K562 (cell line): ENCODE data around the gene IGF2BP3. TPM values are rescaled to one million over a fixed set of nuclear protein-coding genes. Genes with fewer than 3 reads are reported as not detected.

Experiments used
- SP1 ChIP-seq: sonication (generic); formaldehyde crosslinking; IDR thresholded peaks from 2 replicates; pipeline ENCODE4 v1.8.1; 2022; ENCODE audit warnings: mild to moderate bottlenecking, missing genetic modification reagents
- polyA plus RNA-seq, 8 experiments: library from polyadenylated mRNA; depleted of rRNA in 4 of 8; stranded (reverse) in 5 of 8; unstranded in 3 of 8; fragments of >200 nt; fragmentation: Nextera tagmentation in 2 of 8; fragmentation: Illumina TruSeq in 1 of 8; extraction: Ambion mirVana in 2 of 8; extraction: Trizol in 1 of 8; gene quantifications; 2 replicates each; pipeline versions ENCODE4 v1.2.1 to v1.2.3, GENCODE V29; 2011 to 2014; ENCODE audit warnings: inconsistent platforms in 1 of 8, missing spikeins in 1 of 8
- total RNA-seq, 7 experiments: library from RNA; depleted of rRNA in 6 of 7; stranded (reverse); fragments of >200 nt in 6 of 7; fragmentation: Illumina TruSeq in 2 of 7; extraction: Trizol in 2 of 7; gene quantifications; 2 replicates each; pipeline versions ENCODE4 v1.2.1 to v1.2.3, GENCODE V29; 2011 to 2021; ENCODE audit warnings: low replicate concordance in 1 of 7
- TF ChIP-seq, protein P1 (sequence below), 2 experiments: fragments of 450-650 bp; IDR thresholded peaks; 2 replicates each; pipeline ENCODE4 v1.6.1; 2018; ENCODE audit warnings: mild to moderate bottlenecking in 2 of 2, low read depth in 1 of 2; ENCODE audit not compliant: partially characterized antibody in 2 of 2
- TF ChIP-seq, protein P2 (sequence below), 3 experiments: fragments of 200-800 bp in 1 of 3; fragments of 250-450 bp in 1 of 3; fragments of 450-650 bp in 1 of 3; sonication (Bioruptor Pico) in 1 of 3; sonication (Bioruptor generic) in 1 of 3; formaldehyde crosslinking in 1 of 3; IDR thresholded peaks; 2 replicates each; pipeline versions ENCODE4 v1.6.1 to v1.8.0; 2016 to 2022; ENCODE audit warnings: mild to moderate bottlenecking in 2 of 3, missing genetic modification characterization in 2 of 3, missing compliant biosample characterization in 1 of 3, moderate library complexity in 1 of 3

IGF2BP3 gene
- total and polyA plus RNA-seq, 9 of the 15 experiments (the other 6 are each of a cell fraction or from before 2014, with no cell fraction given): 8.4 to 88.1 (median 61.2) TPM

DNA sequence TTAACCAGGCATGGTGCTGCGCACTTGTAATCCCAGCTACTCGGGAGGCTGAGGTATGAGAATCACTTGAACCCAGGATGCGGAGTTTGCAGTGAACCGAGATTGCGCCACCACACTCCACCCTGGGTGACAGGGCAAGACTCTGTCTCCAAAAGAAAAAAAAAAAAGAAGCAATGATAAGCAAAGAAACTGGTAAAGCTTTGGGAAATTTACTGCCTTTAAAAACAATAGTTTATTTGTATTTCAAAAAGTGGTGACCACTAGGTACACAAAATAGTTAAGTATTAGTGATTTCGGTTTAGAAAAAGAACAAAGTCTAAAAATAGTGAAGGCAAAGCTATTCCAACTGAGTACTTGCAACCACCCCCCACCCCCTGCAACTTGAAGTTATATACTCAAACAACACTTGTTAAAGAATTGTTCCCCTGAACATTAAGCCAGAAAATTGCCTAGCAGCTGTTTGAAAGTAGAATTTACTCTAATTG lies 133.4 kb downstream of the IGF2BP3 start (continued):
- TF ChIP-seq, protein P1, sequence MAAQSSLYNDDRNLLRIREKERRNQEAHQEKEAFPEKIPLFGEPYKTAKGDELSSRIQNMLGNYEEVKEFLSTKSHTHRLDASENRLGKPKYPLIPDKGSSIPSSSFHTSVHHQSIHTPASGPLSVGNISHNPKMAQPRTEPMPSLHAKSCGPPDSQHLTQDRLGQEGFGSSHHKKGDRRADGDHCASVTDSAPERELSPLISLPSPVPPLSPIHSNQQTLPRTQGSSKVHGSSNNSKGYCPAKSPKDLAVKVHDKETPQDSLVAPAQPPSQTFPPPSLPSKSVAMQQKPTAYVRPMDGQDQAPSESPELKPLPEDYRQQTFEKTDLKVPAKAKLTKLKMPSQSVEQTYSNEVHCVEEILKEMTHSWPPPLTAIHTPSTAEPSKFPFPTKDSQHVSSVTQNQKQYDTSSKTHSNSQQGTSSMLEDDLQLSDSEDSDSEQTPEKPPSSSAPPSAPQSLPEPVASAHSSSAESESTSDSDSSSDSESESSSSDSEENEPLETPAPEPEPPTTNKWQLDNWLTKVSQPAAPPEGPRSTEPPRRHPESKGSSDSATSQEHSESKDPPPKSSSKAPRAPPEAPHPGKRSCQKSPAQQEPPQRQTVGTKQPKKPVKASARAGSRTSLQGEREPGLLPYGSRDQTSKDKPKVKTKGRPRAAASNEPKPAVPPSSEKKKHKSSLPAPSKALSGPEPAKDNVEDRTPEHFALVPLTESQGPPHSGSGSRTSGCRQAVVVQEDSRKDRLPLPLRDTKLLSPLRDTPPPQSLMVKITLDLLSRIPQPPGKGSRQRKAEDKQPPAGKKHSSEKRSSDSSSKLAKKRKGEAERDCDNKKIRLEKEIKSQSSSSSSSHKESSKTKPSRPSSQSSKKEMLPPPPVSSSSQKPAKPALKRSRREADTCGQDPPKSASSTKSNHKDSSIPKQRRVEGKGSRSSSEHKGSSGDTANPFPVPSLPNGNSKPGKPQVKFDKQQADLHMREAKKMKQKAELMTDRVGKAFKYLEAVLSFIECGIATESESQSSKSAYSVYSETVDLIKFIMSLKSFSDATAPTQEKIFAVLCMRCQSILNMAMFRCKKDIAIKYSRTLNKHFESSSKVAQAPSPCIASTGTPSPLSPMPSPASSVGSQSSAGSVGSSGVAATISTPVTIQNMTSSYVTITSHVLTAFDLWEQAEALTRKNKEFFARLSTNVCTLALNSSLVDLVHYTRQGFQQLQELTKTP (IDR thresholded peaks at IDR 0.05; ENCODE audit: low read depth in 1 of 2, partially characterized antibody in 2 of 2): no peak
- no peak for TF ChIP-seq SP1 (CRISPR knock-in tag)
- TF ChIP-seq, protein P2, sequence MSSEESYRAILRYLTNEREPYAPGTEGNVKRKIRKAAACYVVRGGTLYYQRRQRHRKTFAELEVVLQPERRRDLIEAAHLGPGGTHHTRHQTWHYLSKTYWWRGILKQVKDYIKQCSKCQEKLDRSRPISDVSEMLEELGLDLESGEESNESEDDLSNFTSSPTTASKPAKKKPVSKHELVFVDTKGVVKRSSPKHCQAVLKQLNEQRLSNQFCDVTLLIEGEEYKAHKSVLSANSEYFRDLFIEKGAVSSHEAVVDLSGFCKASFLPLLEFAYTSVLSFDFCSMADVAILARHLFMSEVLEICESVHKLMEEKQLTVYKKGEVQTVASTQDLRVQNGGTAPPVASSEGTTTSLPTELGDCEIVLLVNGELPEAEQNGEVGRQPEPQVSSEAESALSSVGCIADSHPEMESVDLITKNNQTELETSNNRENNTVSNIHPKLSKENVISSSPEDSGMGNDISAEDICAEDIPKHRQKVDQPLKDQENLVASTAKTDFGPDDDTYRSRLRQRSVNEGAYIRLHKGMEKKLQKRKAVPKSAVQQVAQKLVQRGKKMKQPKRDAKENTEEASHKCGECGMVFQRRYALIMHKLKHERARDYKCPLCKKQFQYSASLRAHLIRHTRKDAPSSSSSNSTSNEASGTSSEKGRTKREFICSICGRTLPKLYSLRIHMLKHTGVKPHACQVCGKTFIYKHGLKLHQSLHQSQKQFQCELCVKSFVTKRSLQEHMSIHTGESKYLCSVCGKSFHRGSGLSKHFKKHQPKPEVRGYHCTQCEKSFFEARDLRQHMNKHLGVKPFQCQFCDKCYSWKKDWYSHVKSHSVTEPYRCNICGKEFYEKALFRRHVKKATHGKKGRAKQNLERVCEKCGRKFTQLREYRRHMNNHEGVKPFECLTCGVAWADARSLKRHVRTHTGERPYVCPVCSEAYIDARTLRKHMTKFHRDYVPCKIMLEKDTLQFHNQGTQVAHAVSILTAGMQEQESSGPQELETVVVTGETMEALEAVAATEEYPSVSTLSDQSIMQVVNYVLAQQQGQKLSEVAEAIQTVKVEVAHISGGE (CRISPR knock-in tag; IDR thresholded peaks at IDR 0.05): no peak
